Omental fat pad (tissue), 4 donors: ENCODE measurements around the gene ZNF853. TPM values are rescaled to one million over a fixed set of nuclear protein-coding genes. Genes with fewer than 3 reads are reported as not detected.

Experiments used
- ATAC-seq: fragments of 150-250 bp; one replicate; pipeline ENCODE4 v1.9.1; 2016; ENCODE audit warnings: mild to moderate bottlenecking, moderate library complexity; ENCODE audit not compliant: low FRiP score
- DNase-seq: peaks from one replicate; pipeline ENCODE4 v3.0.0-alpha.2; 2019; ENCODE audit warnings: low spot score
- total RNA-seq, 4 donors: library from RNA; depleted of rRNA; stranded (reverse); fragments of >200 nt; gene quantifications; one replicate each; pipeline ENCODE4 v1.1.0, GENCODE V29; 2016
- TF ChIP-seq, protein P1 (sequence below), 3 donors: fragments of 450-650 bp; IDR thresholded peaks; one replicate each; pipeline ENCODE4 v1.5.1; 2016 to 2017; ENCODE audit warnings: antibody characterized with exemption in 3 of 3, mild to moderate bottlenecking in 3 of 3, moderate library complexity in 2 of 3

The ZNF853 gene
- total RNA-seq, 4 donors from 2014 or later = 4.1 to 5.6 (median 4.7) TPM

- no peak for ATAC-seq
- DNase-seq = no peak
- TF ChIP-seq, protein P1, sequence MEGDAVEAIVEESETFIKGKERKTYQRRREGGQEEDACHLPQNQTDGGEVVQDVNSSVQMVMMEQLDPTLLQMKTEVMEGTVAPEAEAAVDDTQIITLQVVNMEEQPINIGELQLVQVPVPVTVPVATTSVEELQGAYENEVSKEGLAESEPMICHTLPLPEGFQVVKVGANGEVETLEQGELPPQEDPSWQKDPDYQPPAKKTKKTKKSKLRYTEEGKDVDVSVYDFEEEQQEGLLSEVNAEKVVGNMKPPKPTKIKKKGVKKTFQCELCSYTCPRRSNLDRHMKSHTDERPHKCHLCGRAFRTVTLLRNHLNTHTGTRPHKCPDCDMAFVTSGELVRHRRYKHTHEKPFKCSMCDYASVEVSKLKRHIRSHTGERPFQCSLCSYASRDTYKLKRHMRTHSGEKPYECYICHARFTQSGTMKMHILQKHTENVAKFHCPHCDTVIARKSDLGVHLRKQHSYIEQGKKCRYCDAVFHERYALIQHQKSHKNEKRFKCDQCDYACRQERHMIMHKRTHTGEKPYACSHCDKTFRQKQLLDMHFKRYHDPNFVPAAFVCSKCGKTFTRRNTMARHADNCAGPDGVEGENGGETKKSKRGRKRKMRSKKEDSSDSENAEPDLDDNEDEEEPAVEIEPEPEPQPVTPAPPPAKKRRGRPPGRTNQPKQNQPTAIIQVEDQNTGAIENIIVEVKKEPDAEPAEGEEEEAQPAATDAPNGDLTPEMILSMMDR (IDR thresholded peaks at IDR 0.05) = no peak
Measured at GRCh38 chr7:6618621-6619020, 3.2 kb downstream of the ZNF853 start.

DNA sequence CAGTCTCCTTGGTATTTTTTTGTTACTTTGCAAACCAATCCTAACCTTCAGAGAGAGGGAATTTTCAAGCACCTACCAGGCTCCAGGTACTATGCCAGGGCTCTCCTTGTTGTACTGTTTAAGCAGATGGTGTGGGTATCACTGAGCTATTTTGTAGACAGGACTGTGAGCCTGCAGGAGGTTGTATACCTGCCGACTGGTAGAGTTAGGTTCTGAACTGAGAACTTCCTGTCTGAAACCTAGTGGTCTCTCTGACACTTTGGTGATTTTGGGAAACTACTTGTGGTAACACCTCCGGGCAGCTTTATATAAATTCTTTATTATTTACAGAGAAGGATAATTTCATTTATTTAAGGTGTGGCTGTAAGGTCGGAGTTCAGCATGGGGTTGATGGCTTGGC is 4.6 kb downstream of the ZNF853 start:
- no peak for DNase-seq
- no peak for ATAC-seq
- TF ChIP-seq, protein P1 (IDR thresholded peaks at IDR 0.05) = no peak

DNA sequence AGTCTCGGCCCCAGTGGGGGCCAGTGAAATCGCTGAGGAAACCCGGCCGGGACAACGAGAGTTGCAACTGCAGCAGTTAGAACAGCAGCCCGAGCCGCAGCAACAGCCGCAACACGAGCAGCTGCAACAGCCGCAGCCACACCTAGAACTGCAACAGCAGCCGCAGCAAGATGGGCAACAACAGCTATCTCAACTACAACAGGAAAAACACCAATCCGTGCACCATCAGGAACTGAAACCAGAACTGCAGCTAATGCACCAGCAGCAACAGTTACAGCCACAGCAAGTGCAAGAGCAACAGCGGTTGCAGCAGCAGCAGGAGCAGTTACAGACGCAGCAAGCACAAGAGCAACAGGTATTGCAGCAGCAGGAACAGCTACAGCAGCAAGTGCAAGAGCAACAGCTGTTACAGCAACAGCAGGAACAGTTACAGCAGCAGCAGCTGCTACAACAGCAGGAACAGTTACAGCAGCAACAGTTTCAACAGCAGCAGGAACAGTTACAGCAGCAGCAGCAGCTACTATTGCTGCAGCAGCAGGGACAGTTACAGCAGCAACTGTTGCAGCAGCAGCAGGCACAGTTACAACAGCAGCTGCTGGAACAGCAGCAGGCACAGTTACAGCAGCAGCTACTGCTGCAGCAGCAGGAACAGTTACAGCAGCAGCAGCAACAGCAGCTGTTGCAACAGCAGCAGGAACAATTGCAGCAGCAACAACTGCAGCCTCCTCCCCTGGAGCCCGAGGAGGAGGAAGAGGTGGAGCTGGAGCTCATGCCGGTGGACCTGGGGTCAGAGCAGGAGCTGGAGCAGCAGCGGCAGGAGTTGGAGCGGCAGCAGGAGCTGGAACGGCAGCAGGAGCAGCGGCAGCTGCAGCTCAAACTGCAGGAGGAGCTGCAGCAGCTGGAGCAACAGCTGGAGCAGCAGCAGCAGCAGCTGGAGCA is 6.1 kb downstream of the ZNF853 start:
- TF ChIP-seq, protein P1 (IDR thresholded peaks at IDR 0.05) = no peak
- ATAC-seq = no peak

GRCh38 chr7:6622134-6622710 is 6.8 kb downstream of the ZNF853 start:
- no peak for ATAC-seq
- TF ChIP-seq, protein P1 (IDR thresholded peaks at IDR 0.05) = no peak
- DNase-seq = no peak

More for the DNA sequence above, 6.1 kb downstream of the ZNF853 start:
- no peak for DNase-seq

- DNase-seq (no peak), ATAC-seq (no peak)
- TF ChIP-seq, protein P1 (IDR thresholded peaks at IDR 0.05) = no peak
Measured at GRCh38 chr7:6623589-6624245, 8.3 kb downstream of the ZNF853 start.

- TF ChIP-seq, protein P1 (IDR thresholded peaks at IDR 0.05) = no peak
- ATAC-seq (no peak), DNase-seq (no peak)
Measured at GRCh38 chr7:6624246-6624611, 8.8 kb downstream of the ZNF853 start.
